ENCODE measurements around the gene ARHGAP35. TPM values are rescaled to one million over a fixed set of nuclear protein-coding genes. Genes with fewer than 3 reads are reported as not detected.
A peak's percentile ranks its signal among the peaks of the same experiment; 100 is the strongest.
"Not testable (repeated sequence)": the region's sequence is repeated elsewhere in the genome, so short reads cannot be mapped to it uniquely, and the experiment has no call there.

The ARHGAP35 gene
- 16.5 and 18.2 TPM in 2 replicates for total RNA-seq (2014; rRNA removed; shearing (Covaris generic))
- polyA plus RNA-seq (2014; cell fraction: nucleus; rRNA removed) = 4.8 and 5.6 TPM in 2 replicates

DNA sequence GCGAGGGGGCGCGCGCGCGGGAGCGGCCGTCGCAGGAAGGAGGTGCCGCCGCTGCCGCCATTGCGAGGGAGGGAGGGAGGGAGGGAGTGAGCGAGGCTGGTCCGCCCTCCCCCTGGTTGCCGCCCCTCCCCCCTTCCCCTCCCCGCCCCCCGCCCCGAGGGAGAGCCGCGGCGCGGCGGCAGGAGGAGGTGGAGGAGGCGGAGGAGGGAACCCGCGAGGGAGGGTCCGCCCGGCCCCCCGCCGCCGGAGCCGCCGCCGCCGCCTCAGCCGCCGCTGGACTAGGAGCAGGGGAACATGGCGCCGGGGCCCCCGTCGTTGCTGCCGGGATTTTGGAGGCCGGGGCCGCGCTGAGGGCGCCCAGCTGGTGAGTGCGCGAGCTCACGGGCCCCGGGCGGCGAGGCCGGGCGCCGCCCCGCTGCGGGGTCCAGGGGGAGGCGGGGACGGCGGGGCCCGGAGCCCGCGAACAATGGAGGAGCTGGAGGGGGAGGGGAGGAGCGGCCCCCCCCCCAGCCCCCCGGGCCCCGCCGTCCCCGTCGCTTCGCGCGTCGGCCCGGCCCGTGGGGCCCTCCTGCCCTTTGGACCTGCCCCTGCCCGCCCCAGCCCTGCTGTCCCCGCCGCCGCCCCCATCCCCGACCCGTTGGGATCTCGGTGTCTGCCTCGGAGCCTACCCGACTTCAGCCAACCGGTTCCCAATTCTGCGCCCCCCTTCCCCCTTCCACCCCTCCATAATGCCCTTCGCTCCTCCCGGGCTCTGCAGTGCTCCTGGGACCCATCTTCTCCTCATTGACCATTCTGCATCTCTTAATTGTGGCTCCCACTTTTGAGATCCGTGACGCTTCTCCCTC lies at the start of gene ARHGAP35:
TSS of gene ARHGAP35 (plus strand) at position 152 of the 845 bp plus-strand sequence. CDS start 57,679 bp downstream, outside the sequence.
- DNase-seq (ENCODE audit: extremely low read depth, low read depth) = peak; percentile 78

DNA sequence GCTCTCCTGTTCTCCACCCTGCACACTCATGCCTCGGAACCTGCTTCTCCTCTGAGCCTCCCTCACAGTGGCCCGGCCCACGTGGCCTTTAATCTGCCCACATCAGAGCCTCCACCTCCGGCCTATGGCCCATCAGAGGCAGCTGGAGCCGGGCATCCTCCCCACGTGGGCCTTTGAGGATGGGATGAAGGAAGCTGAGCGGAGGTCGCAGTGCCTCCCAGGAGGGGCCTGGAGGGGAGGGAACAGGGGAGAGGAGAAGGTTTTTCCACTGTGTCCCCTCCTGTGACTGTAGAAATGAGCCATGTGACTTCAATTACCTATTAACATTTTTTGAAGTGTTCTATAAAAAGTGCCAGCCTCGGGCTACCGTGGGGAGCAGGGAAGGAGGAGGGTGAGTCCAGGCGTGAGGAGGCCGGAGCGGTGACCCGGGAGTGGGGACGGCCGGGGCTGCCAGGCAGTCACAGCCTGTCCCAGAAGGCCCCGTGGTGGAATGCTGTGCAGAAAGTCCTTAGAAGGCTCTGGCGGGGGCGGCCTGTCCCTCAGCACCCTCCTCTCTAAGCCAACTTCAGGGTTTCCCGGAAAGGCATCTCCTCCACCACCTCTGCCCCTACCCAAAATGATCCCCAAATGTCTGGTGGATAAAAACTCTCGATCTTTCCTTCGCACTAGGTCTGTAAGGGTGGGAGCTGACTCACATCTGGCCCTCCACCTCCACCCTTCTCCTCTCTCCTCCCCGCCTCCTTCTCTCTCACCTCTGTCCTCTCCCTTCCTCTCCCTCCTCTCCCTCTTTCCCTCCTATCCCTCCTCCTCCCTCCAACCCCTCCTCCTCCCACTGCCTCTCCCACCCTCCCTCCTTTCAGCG lies 47.6 kb upstream of the ARHGAP35 start:
- DNase-seq (ENCODE audit: extremely low read depth, low read depth) = no peak

DNA sequence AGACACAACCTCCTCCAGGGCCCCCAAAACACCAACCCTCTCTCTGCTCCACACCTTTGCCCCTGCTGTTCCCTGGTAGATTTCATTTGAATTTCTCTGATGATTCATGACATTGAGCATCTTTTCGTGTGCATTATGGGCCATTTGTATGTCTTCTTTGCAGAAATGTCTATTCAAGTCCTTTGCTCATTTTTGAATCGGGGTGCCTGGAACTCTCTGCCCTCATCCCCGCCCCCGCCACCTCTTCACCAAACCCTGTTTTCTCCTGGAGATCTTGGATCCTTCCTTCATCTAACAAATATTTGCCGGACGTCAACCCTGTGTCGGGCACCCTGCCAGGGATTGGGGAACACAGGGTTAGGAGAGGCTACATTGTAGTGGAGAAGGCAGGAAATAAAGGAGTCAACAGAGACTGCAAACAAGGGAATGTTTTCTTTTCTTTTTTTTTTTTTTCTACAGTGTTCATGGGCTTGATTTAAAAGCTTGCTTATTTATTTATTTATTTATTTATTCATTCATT lies 46.9 kb upstream of the ARHGAP35 start:
- no peak for DNase-seq (ENCODE audit: extremely low read depth, low read depth)

DNA sequence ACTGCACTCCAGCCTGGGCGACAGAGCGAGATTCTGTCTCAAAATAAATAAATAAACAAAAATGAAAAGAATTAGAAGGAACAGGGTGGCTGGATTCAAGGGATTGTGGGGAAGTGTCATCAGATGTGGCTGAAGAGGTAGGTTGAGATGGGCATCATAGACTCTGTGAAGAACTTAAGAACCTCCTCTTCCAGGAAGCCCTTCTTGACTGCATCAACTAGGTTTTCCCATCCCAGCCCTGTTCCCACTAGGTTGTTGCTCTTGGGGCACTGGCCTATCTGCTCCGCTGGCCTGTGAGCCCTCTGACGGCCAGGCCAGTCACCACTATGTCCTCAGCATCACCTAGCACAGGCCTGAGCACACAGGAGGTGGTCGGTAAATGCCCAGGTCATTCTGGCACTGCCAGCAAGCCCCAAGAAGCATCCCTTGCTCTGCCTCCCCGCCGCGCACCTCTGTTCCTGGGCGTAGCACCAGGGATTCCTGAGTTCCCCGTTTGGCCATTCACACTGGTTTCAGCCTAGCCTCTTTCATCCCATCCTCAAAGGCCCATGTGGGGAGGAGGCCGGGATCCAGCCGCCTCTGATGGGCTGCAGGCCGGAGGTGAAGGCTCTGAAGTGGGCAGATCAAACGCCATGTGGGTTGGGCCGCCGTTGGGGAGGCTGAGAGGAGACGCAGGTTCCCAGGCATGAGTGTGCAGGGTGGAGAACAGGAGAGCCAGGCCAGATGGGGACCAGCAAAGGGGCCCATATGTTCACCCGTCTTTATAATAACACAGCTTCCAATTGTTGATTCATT lies 44.8 kb upstream of the ARHGAP35 start:
- DNase-seq (ENCODE audit: extremely low read depth, low read depth) = no peak

GRCh38 chr19:46818812-46819211 lies 42.0 kb upstream of the ARHGAP35 start:
- peak; percentile 3 for DNase-seq (ENCODE audit: extremely low read depth, low read depth)

GRCh38 chr19:46821512-46822409 lies 39.0 kb upstream of the ARHGAP35 start:
- no peak for DNase-seq (ENCODE audit: extremely low read depth, low read depth)

DNA sequence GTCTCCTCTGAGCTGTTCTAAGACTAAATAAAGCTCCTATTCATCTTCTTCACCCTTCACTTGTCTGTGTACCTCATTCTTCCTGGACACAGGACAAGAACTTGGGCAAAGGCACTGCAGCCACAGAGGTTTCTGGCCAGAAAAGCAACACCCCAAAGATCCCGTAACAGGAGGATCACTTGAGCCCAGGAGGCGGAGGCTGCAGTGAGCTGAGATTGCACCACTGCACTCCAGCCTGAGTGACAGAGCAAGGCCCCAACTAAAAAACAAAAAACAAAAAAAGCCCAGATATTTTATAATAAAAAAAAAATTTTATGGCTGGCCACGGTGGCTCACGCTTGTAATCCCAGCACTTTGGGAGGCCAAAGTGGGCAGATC lies 38.4 kb upstream of the ARHGAP35 start:
- DNase-seq (ENCODE audit: extremely low read depth, low read depth) = not testable (repeated sequence)

GRCh38 chr19:46823049-46823448 lies 37.7 kb upstream of the ARHGAP35 start:
- DNase-seq (ENCODE audit: extremely low read depth, low read depth) = no peak

- DNase-seq (ENCODE audit: extremely low read depth, low read depth) = no peak
These were observed 35.7 kb upstream of the ARHGAP35 start for GRCh38 chr19:46824890-46825730.

DNA sequence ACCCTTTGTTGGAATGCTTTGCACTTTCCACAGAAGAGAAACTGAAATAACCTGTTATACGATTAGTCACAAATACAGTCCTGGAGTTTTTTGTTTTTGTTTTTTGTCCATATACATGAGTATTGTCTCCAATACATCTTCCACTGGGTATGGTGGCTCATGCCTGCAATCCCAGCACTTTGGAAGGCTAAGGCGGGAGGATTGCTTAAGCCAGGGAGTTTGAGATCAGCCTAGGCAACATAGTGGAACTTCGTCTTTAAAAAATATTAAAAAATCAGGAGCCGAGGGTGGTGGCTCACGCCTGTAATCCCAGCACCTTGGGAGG lies 35.1 kb upstream of the ARHGAP35 start:
- no peak for DNase-seq (ENCODE audit: extremely low read depth, low read depth)

DNA sequence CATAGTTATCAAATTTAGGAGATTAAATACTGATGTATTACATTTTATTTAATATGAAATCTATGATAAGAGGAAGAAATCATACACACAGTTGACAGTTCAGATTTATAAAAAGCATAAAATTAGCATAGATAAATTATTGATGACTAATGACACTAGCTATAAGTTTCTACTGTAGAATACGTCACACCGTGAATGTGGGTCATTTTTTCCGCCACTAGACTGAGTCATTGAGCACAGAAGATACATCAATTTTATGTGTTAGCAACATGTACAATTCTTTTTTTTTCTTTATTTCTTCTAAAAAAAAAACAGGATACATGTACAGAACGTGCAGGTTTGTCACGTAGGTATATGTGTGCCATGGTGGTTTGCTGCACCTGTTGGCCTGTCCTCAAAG lies 32.3 kb upstream of the ARHGAP35 start:
- no peak for DNase-seq (ENCODE audit: extremely low read depth, low read depth)

DNA sequence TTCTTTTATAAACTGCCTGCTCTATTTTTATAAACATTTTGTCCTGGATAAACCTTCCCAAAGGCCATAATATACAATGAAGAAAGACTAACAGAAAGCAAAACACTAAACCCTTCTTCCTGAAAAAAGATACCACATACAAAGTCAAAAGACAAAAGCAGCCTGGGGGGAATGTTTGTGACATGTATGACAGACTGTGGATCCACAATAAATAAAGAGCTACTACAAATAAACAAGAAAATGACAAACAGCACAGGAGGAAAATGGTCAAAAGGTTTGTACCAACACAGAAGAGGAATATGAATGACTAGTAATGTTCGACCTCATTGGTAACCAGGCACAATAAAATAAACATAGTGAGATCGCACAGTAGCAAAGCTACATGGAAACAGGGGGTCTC lies 29.9 kb upstream of the ARHGAP35 start:
- no peak for DNase-seq (ENCODE audit: extremely low read depth, low read depth)

DNA sequence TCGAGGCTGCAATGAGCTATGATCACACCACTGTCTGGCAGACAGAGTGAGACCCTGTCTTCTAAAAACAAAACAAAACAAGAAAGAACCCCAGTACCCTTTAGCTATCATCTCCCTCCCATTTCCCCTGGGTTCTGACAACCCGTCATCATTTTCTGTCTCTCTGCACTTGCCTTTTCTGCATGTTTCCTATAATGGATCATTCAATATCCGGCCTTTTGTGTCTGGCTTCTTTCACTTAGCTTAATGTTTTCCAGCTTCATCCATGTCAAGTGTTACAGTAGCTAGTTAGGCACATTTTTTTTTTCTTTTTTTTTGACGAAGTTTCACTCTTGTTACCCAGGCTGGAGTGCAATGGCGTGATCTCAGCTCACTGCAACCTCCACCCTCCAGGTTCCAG lies 26.7 kb upstream of the ARHGAP35 start:
- no peak for DNase-seq (ENCODE audit: extremely low read depth, low read depth)

- no peak for DNase-seq (ENCODE audit: extremely low read depth, low read depth)
These were observed 25.8 kb upstream of the ARHGAP35 start for GRCh38 chr19:46834984-46835383.

- DNase-seq (ENCODE audit: extremely low read depth, low read depth) = no peak
These were observed 22.6 kb upstream of the ARHGAP35 start for GRCh38 chr19:46838160-46838559.

- DNase-seq (ENCODE audit: extremely low read depth, low read depth) = no peak
These were observed 20.9 kb upstream of the ARHGAP35 start for GRCh38 chr19:46839752-46840497.

- peak; percentile 56 for DNase-seq (ENCODE audit: extremely low read depth, low read depth)
These were observed 20.3 kb upstream of the ARHGAP35 start for GRCh38 chr19:46840498-46840942.

All from NCI-H460 (cell line).